ENCODE measurements around the gene DAGLA.

Gene DAGLA

DNA sequence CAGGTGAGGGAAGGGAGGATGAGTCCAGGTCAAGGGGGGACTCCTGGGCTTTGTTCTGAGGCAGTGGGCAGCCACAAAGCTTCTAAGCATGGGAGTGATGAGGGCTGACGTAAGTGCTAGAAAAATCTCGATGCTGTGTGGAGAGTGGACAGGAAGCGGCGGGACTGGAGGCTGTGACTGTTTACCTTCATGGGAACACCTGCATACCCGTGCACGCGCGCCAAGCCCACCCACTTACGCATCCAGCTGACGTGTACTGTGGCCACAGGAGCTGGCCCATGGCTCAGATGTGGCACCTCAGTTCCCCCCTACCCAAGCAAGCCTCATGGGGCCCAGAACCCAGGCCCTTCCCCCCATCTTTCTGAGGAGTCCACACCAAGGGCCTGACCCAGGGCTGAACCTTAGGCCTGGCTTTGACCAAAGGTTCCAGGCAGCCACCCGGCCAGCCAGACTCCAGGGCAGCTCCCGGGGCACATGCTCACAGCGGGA is 86.2 kb downstream of the DAGLA start:
- no peak for DNase-seq (ENCODE audit: low read depth, low spot score)
- ChIA-PET CTCF (interaction anchor here (1.2 to 12.8 kb wide), 7 partner anchors 10 to 316 kb away, joined by 3 to 97 read pairs (median 5); partner anchors contain the start of gene MYRF), POLR2A (no interaction called here)
- TF ChIP-seq, protein P1, sequence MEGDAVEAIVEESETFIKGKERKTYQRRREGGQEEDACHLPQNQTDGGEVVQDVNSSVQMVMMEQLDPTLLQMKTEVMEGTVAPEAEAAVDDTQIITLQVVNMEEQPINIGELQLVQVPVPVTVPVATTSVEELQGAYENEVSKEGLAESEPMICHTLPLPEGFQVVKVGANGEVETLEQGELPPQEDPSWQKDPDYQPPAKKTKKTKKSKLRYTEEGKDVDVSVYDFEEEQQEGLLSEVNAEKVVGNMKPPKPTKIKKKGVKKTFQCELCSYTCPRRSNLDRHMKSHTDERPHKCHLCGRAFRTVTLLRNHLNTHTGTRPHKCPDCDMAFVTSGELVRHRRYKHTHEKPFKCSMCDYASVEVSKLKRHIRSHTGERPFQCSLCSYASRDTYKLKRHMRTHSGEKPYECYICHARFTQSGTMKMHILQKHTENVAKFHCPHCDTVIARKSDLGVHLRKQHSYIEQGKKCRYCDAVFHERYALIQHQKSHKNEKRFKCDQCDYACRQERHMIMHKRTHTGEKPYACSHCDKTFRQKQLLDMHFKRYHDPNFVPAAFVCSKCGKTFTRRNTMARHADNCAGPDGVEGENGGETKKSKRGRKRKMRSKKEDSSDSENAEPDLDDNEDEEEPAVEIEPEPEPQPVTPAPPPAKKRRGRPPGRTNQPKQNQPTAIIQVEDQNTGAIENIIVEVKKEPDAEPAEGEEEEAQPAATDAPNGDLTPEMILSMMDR (IDR thresholded peaks at IDR 0.05; ENCODE audit: insufficient read depth, low read length, missing control alignments) = no peak
- H3K4me3 ChIP-seq (ENCODE audit: low read depth, low read length) = no peak overlapping the region

DNA sequence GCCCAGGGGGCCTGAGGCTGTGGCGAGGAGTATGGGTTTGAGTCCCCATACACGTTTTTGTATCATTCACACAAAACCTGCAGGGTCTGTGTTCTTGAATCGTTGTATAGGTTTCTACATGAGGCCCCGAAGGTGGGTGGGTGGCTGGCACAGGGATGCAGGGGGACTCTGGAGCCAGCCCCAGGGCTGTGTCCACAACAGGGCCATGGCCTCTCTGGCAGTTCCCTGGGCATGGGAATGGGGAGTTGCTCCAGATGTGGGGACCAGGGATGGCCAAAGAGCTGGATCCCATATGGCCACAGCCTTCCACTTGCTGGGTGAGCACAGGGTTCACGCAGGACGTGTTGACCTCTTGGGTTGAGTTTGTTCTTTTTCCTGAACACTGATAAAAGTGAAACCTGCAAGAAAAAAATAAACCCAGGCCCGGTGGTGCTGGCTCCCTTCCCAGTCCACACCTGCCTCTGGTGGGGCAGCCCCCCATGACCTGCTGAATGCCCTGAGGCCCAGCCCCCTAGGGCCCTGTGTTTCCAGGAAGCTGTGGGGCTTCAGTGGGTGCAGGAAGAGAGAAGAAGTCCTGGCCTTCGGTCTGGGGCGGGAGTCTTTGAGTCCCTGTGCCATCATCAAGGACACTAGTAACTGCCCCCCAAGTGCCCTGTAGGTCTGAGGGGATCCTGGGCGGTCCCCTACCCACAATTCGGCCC is 88.3 kb downstream of the DAGLA start:
- DNase-seq (ENCODE audit: low read depth, low spot score) = no peak
- H3K4me3 ChIP-seq (ENCODE audit: low read depth, low read length) = no peak overlapping the region
- ChIA-PET CTCF (interaction anchor here (0.8 to 12.8 kb wide), 4 partner anchors 14 to 46 kb away, joined by 3 to 97 read pairs (median 4); no protein-coding TSS in a partner anchor), POLR2A (no interaction called here)
- TF ChIP-seq, protein P1 (IDR thresholded peaks at IDR 0.05; ENCODE audit: insufficient read depth, low read length, missing control alignments) = no peak

DNA sequence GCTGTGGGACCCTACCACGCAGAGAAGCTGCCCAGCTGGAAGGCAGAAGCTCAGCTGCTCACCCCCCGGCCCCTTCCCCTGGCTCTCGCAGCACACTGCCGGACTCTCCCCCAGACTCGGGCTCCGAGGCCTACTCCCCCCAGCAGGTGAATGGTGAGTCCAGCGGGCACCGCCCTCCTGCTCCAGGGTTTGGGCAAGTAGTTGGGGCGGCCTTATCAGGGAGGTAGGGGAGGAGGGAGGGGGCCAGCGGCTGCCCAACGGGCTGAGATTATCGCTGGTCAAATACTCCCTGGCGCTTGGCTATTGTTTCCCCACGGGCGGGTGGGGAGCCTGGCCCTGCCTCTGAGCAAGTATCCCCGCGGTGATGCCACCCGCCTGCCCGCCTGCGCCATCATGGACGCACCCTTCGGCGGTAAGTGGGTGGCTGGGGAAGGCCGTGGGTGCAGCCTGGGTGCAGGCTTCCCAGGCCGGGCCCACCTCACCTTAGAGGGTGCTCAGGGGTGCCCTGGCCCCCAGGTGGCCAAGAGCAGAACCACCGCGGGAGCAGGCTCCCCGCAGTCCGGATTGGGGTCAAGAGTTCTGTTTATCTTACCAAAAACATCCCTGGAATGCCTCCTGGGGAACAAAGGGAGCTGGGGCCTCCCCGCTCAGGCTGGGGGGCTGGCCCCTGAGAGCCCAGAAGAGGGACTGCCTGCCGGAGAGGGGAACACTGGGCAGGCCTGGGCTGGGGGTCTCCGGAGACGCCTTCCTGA is 89.2 kb downstream of the DAGLA start:
- H3K4me3 ChIP-seq (ENCODE audit: low read depth, low read length) = no peak overlapping the region
- TF ChIP-seq, protein P1 (IDR thresholded peaks at IDR 0.05; ENCODE audit: insufficient read depth, low read length, missing control alignments) = peak; percentile 48
- DNase-seq (ENCODE audit: low read depth, low spot score) = no peak
- CTCF ChIA-PET = interaction anchor here (0.8 to 12.8 kb wide), 4 partner anchors 13 to 46 kb away, joined by 3 to 97 read pairs (median 5); no protein-coding TSS in a partner anchor
- POLR2A ChIA-PET = no interaction called here

DNA sequence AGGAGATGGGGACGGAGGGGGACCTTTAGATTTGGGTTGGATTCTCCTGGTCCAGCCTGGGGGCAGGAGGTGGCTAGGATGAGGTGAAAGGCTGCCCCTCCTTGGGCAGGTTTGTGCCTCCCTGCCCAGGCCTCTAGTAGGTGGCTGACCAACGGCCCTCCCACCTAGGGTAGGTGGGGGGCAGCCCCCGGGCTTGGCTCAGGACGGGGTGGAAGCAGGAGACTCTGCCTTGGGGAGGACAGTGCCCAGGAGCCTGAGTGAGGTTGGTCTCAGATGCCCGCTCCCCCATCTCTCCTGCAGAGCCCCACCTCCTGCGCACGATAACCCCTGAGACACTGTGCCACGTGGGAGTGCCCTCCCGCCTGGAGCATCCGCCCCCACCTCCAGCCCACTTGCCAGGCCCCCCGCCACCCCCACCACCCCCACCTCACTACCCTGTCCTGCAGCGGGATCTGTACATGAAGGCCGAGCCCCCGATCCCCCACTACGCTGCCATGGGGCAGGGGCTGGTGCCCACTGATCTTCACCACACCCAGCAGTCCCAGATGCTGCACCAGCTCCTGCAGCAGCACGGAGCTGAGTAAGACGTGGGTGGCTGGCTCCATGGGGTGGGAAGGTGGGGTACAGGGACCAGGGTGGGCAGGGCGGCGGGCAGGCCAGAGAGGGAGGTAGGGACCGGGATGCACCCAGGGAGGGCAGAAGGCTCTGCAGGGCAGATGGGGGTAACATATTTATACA is 89.9 kb downstream of the DAGLA start:
- TF ChIP-seq, protein P1 (IDR thresholded peaks at IDR 0.05; ENCODE audit: insufficient read depth, low read length, missing control alignments) = no peak
- CTCF ChIA-PET = interaction anchor here (0.8 to 12.8 kb wide), 3 partner anchors 14 to 21 kb away, joined by 5 to 97 read pairs (median 5); no protein-coding TSS in a partner anchor
- no peak for DNase-seq (ENCODE audit: low read depth, low spot score)
- H3K4me3 ChIP-seq (ENCODE audit: low read depth, low read length) = no peak overlapping the region
- POLR2A ChIA-PET = no interaction called here

DNA sequence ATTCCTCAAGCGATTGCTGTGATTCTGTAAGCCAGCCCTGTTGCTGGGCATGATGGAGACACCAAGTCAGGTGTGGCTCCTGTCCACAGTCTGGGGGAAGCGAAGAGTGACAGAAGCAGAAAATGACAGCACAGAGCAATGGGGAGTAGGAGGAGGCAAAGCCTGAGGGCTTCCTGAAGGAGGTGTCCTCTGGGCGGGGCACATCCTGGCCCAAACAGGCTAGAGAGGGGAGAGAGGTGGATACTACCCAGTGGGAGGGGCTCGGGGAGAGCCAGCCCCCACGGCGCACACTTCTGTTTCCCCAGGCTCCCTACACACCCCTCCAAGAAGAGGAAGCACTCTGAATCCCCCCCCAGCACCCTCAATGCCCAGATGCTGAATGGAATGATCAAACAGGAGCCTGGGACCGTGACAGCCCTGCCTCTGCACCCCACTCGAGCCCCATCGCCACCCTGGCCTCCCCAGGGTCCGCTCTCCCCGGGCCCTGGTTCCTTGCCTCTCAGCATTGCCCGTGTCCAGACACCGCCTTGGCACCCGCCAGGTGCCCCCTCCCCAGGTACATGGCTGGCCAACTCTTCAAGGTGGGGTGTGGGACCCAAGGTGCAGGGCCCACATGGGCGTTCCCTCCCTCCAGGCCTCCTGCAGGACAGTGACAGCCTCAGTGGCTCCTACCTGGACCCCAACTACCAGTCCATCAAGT is 91.2 kb downstream of the DAGLA start:
- no peak for DNase-seq (ENCODE audit: low read depth, low spot score)
- H3K4me3 ChIP-seq (ENCODE audit: low read depth, low read length) = no peak overlapping the region
- ChIA-PET POLR2A (no interaction called here), CTCF (interaction anchor here (1.5 to 12.8 kb wide), 2 partner anchors 23 to 38 kb away, joined by 6 to 97 read pairs; no protein-coding TSS in a partner anchor)
- TF ChIP-seq, protein P1 (IDR thresholded peaks at IDR 0.05; ENCODE audit: insufficient read depth, low read length, missing control alignments) = no peak
